Heart left ventricle (tissue), 16 donors: Measurements from ENCODE around the gene GALNT13. TPM values are rescaled to one million over a fixed set of nuclear protein-coding genes. Genes with fewer than 3 reads are reported as not detected.

Experiments
- ATAC-seq, 4 donors: fragments of 200-7000 bp; cut with Tn5 transposase; one replicate each; pipeline ENCODE4 v1.9.1; 2020 to 2022; ENCODE audit warnings: moderate library complexity in 4 of 4, mild to moderate bottlenecking in 3 of 4, moderate number of reproducible peaks in 1 of 4
- DNase-seq, 5 donors: peaks; one replicate each; pipeline ENCODE4 v3.0.0-alpha.2; 2020
- H3K27ac ChIP-seq, 12 donors: fragments of 200-600 bp; sonication (generic) in 4 of 12; one replicate each; pipeline versions ENCODE4 v1.5.0 to v1.8.0; 2016 to 2022; ENCODE audit warnings: mild to moderate bottlenecking in 2 of 12
- H3K27me3 ChIP-seq, 9 donors: fragments of 200-600 bp; sonication (generic) in 2 of 9; one replicate each; pipeline versions ENCODE4 v1.5.1 to v1.8.0; 2016 to 2022; ENCODE audit warnings: mild to moderate bottlenecking in 3 of 9
- H3K36me3 ChIP-seq, 9 donors: fragments of 200-600 bp; sonication (generic) in 2 of 9; one replicate each; pipeline versions ENCODE4 v1.5.0 to v1.8.0; 2018 to 2022; ENCODE audit warnings: mild to moderate bottlenecking in 2 of 9
- H3K4me1 ChIP-seq, 12 donors: fragments of 200-600 bp; sonication (generic) in 4 of 12; one replicate each; pipeline versions ENCODE4 v1.5.0 to v1.8.0; 2016 to 2022; ENCODE audit warnings: mild to moderate bottlenecking in 3 of 12
- H3K4me3 ChIP-seq, 12 donors: fragments of 200-600 bp; sonication (generic) in 4 of 12; one replicate each; pipeline versions ENCODE4 v1.5.0 to v1.8.0; 2017 to 2022; ENCODE audit warnings: mild to moderate bottlenecking in 9 of 12, moderate library complexity in 4 of 12
- H3K9me3 ChIP-seq, 12 donors: fragments of 200-600 bp; sonication (generic) in 4 of 12; one replicate each; pipeline versions ENCODE4 v1.5.0 to v1.8.0; 2016 to 2022; ENCODE audit warnings: mild to moderate bottlenecking in 1 of 12
- POLR2A ChIP-seq, 2 donors: fragments of 450-650 bp; IDR thresholded peaks; one replicate each; pipeline ENCODE4 v1.6.1; 2017; ENCODE audit warnings: antibody characterized with exemption in 2 of 2, mild to moderate bottlenecking in 2 of 2, moderate library complexity in 2 of 2
- WGBS, 4 donors: extraction: QIAGEN DNeasy Blood & Tissue Kit in 2 of 4; methylation state at CpG; one replicate each; pipeline versions ENCODE4 v1.1.5 to v1.1.7; 2013 to 2018; 5-methylcytosine and 5-hydroxymethylcytosine counted together
- intact Hi-C, 10 donors: fragments of 100-400 bp; cut with DNase I; formaldehyde crosslinking; loops; one replicate each; pipeline versions ENCODE4 v1.11.1 to v1.14.2; 2022
- polyA plus RNA-seq, 2 donors: library from polyadenylated mRNA; stranded (reverse); fragments of 200-250 nt; gene quantifications; one replicate each; pipeline ENCODE4 v1.2.3, GENCODE V29; 2013
- total RNA-seq, 9 donors: library from RNA; depleted of rRNA in 2 of 9; stranded (reverse); fragments of >200 nt in 2 of 9; fragmentation: NEBNext Ultra II Directional in 3 of 9; extraction: Animal tissue kit (Norgen Biotek cat#: 25700) in 3 of 9; gene quantifications; one replicate each; pipeline versions ENCODE4 v1.1.0 to v1.2.4, GENCODE V29; 2016 to 2023
- TF ChIP-seq, protein P1 (sequence below), 12 donors: fragments of 200-600 bp; sonication (generic) in 4 of 12; IDR thresholded peaks; one replicate each; pipeline versions ENCODE4 v1.5.0 to v1.8.0; 2018 to 2022; ENCODE audit warnings: antibody characterized with exemption in 12 of 12, mild to moderate bottlenecking in 5 of 12
- donor health status: ischemic (EF 13 %, LVEDD 7.1; RV severe dilation, severe dysfunction).
- donor health status: healthy with polysubstance abuse.
- donor health status: DM: no; HTN: yes; CAD: no.
- donor health status: DM: no; HTN: no; CAD: no.
- donor health status: ischemic (EF 25% LVEDD 6.9; RV normal size, moderate dysfunction).
- donor health status: ischemic (EF 25% LVEDD 5.7; RV mildly dilated, moderate dysfunction).
- donor health status: healthy.
- donor health status: DM: yes; HTN: yes; CAD: no.
- donor health status: ischemic (EF 35%, LVEDD 5.7; RV mildly dilated, moderate dysfunction).
- donor health status: nonischemic (EF 11% LVEDD 7.7; RV severe dilation, severe dysfunction).
- donor health status: DM: yes; HTN: yes; CAD: no.
- donor health status: PGD.
- donor health status: ischemic (EF 29% LVEDD 5.4; RV normal size, mild dysfunction).
- donor health status: nonischemic (EF 23%, LVEDD 6.1; RV moderate dilation, normal function).

The GALNT13 gene
- total and polyA plus RNA-seq, 11 donors = 0.11 to 1.5 (median 0.22) TPM; not detected in 3

DNA sequence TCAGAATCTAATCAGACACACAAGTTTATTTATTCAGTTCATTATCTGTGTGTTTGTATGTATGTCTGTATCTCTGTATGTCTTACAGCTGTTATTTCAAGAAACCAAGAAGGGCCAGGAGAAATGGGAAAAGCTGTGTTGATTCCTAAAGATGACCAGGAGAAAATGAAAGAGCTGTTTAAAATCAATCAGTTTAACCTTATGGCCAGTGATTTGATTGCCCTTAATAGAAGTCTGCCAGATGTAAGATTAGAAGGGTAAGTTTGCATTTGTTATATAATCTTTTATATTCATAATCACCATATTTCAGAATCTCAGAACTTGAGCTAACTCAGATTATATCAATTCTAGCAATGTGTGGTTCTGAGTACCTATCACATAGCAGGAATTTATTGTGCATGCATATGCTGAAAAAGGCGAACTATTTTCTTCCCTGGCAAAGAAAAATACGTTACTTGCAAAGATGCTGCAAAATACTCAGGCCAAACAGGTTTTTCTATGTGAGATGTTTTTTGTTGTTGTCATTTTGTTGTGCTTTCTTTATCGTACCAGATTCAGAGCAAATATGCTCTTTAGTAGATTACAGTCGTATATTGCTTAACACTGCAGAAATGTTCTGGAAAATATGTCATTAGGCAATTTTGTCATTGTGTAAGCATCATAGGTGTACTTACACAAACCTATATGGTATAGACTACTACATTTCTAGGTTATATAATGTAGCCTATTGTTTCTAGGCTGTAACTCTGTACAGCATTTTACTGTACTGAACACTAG, 268.7 kb downstream of the GALNT13 start:
- WGBS, 4 donors = 83 to 87% (median 85%) methylated on average over 4 of the region's 4 CpGs
- ATAC-seq (no peak), DNase-seq (no peak)
- Histone ChIP-seq H3K9me3 (no peaks in the 10 kb centered on the region), H3K27me3 (no peaks in the 10 kb centered on the region), H3K4me3 (no peak overlapping the region), H3K36me3 (no peaks in the 10 kb centered on the region), H3K27ac (no peak overlapping the region), H3K4me1 (no peaks in the 10 kb centered on the region)
- intact Hi-C loops = no loop called here
- TF ChIP-seq POLR2A (IDR thresholded peaks at IDR 0.05) = no peak
- TF ChIP-seq, protein P1, sequence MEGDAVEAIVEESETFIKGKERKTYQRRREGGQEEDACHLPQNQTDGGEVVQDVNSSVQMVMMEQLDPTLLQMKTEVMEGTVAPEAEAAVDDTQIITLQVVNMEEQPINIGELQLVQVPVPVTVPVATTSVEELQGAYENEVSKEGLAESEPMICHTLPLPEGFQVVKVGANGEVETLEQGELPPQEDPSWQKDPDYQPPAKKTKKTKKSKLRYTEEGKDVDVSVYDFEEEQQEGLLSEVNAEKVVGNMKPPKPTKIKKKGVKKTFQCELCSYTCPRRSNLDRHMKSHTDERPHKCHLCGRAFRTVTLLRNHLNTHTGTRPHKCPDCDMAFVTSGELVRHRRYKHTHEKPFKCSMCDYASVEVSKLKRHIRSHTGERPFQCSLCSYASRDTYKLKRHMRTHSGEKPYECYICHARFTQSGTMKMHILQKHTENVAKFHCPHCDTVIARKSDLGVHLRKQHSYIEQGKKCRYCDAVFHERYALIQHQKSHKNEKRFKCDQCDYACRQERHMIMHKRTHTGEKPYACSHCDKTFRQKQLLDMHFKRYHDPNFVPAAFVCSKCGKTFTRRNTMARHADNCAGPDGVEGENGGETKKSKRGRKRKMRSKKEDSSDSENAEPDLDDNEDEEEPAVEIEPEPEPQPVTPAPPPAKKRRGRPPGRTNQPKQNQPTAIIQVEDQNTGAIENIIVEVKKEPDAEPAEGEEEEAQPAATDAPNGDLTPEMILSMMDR (IDR thresholded peaks at IDR 0.05) = no peak

DNA sequence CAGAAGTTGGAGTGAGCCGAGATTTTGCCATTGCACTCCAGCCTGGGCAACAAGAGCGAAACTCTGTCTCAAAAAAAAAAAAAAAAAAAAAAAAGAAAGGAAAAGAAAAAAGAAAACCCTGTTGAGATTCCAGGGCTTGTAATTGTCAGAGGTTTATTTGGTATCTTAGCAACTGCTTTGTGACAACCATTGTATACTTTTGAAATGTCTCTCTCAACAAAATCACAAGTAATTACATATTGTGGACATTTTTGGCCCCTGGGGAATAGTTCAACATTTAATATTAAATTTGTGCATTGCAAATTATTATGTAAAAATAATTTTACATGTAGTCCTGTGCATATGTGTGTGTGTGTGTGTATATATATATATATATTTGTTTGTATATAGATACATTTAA, 270.8 kb downstream of the GALNT13 start:
- Histone ChIP-seq H3K27ac (no peak overlapping the region), H3K9me3 (no peaks in the 10 kb centered on the region), H3K36me3 (no peaks in the 10 kb centered on the region), H3K4me3 (no peak overlapping the region), H3K27me3 (no peaks in the 10 kb centered on the region), H3K4me1 (no peaks in the 10 kb centered on the region)
- ATAC-seq (no peak), DNase-seq (no peak)
- TF ChIP-seq, protein P1 (IDR thresholded peaks at IDR 0.05) = no peak
- no peak for TF ChIP-seq POLR2A (IDR thresholded peaks at IDR 0.05)
- 82 to 96% (median 91%) methylated on average over 2 of the region's 2 CpGs for WGBS, 4 donors
- intact Hi-C loops = no loop called here

DNA sequence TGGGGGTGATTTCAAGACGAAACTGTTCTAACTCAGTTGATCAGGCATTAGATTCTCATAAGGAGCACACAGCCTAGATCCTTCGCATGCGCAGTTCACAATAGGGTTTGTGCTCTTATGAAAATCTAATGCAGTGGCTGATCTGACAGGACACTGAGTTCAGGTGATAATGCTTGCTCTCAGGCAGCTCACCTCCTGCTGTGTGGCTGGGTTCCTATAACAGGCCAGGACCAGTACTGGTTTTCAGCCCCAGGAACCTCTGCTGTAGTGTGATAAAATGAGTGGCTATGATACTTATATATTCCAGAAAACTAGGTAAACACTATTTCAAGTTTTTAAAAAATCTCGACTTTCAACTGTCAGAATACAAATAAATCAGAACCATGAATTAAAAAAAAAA, 271.4 kb downstream of the GALNT13 start:
- intact Hi-C loops = no loop called here
- TF ChIP-seq POLR2A (IDR thresholded peaks at IDR 0.05) = no peak
- TF ChIP-seq, protein P1 (IDR thresholded peaks at IDR 0.05) = no peak
- no peaks in the 10 kb centered on the region for H3K4me1 ChIP-seq
- H3K4me3 ChIP-seq = no peak overlapping the region
- H3K36me3 ChIP-seq = no peaks in the 10 kb centered on the region
- WGBS, 4 donors = 76 to 92% (median 86%) methylated on average over 4 of the region's 4 CpGs
- no peaks in the 10 kb centered on the region for H3K27me3 ChIP-seq
- no peaks in the 10 kb centered on the region for H3K9me3 ChIP-seq
- no peak overlapping the region for H3K27ac ChIP-seq
- DNase-seq (no peak), ATAC-seq (no peak)

DNA sequence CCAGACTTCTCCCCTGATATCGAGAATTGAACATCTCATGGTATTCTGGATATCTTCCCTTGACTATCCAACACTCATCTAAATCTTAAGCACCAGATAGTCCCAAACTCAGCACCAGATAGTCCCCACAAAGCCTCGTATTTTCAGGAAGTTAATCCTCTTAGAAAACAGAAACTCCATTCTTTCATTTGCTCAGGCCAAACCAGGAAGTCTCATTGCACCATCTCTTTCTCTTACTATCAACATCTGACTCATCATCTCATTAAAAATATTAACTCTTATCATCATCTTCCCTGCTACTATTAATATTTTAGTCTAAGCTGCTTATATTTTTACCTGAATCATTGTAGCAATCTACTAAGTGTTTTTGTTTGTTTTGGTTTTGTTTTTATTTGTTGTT, 286.4 kb downstream of the GALNT13 start:
- intact Hi-C loops = no loop called here
- Histone ChIP-seq H3K9me3 (peaks cover 0 to 8% (median 0%) of the 10 kb centered on the region in 12 donors), H3K27me3 (no peaks in the 10 kb centered on the region), H3K4me3 (no peak overlapping the region), H3K4me1 (no peaks in the 10 kb centered on the region), H3K27ac (no peak overlapping the region), H3K36me3 (no peaks in the 10 kb centered on the region)
- DNase-seq (no peak), ATAC-seq (no peak)
- TF ChIP-seq, protein P1 (IDR thresholded peaks at IDR 0.05) = no peak
- no peak for TF ChIP-seq POLR2A (IDR thresholded peaks at IDR 0.05)
- WGBS, 4 donors = 51 to 59% (median 56%) methylated on average over 2 of the region's 2 CpGs
